HUDEP-2 (cell line): ENCODE measurements around the gene KRT71.

Experiments used
- DNase-seq, 76 experiments: peaks; one replicate each; lab custom pipeline; 2025; ENCODE audit not compliant: unreplicated experiment in 76 of 76; lab: John Stamatoyannopoulos, UW

KRT71 gene

DNA sequence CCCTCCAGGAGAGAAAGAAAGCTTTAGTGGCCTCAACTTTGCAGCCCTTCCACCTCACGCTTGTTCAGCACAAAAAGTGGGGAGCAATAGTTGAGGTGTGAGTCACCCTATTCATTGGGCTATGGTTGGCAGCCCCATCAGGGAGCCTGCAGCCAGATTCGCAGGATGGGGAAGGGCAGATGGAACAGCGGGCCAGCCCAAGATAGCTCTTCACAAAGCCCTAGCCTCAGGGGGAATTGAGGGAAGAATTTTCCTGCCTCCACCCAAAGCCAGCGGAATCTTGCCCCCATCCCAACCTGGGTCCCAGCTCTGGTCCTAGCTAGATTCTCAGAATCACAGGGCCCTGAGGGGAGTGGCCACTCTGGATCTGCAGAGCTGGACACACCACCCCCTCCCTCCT is 29.1 kb downstream of the KRT71 start:
- DNase-seq, result no peak

DNA sequence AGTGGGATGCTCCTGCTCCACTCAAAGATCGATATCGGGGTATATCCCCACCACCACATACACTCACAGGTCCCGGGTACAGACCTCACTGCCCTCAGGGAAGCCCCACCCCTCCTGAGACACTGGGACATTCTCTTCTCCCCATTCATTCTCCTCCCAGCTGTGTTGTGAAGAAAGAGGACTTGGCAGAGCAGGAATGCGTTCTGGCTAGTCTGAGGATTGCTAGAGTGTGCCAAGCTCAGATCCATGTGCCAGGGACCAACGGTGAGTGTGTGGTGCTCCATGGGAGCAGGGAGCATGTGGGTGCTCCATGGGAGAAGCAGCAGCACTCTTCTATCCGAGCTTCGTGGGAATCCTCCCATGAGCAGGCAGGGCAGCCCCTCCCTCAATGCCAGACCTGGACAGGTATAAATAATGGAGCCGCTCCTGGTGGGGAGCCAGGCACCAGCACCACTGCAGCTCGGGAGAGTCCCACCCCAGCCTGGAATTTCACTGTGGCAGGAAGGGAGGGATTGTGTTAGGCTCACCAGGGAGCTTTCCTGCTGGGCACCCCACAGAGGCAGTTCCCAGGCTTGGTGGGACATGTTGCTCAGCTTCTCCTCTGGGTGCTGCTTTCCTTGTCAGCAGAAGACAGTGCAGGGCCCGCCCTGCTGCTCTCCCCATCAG is 30.5 kb downstream of the KRT71 start:
- DNase-seq, result no peak

DNA sequence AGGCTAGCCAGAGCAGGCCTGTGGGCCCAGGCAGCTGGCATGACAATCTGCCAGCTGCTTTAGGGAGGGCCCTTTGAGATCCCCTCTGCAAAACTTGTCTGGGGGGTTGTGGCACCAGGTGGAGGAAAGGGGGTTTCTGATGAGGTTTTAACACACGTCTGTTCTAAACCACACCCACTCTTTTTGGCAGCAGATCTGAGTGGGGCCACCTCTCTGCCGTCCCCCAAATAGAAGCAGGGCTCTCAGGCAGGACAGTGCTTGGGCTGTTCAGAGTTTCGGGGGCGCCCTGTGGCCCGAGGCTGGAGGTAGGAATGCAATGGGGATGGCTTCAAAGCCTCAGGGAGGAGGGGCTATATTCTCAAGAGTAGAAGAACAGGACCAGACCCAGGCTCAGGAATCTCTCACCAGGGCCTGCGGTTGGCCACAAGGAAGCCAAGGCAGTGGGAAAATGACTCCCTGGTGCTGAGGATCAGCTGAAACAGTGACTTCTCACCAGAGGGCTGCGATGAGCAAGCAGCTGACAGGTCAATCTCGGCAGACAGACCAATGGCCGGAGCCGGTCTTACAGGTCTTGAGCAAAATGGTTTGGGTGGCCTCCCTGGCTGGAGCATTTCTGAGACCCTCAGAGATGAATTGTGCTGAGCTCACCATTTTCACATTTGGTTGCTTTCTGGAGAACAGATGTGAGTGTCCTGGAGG is 31.2 kb downstream of the KRT71 start:
- no peak for DNase-seq

DNA sequence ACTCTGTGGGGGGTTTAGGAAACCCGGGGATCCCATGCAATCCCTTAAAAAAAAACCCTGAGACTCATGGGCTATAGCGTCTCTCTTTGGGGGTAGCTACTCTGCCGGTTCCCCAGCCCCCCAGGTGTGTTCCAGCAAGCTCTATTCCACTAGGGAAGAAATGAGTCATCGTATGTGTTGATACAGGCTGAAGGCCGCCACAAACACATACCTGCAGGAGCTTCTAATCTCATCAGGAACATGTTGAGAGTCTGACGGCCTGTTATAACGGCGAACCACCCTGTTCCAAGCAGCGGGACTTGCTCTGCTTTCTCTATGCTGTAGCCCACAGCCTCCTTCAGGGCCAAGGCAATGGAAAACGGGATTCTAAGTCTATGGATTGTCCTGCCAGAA is 31.8 kb downstream of the KRT71 start:
- no peak for DNase-seq

DNA sequence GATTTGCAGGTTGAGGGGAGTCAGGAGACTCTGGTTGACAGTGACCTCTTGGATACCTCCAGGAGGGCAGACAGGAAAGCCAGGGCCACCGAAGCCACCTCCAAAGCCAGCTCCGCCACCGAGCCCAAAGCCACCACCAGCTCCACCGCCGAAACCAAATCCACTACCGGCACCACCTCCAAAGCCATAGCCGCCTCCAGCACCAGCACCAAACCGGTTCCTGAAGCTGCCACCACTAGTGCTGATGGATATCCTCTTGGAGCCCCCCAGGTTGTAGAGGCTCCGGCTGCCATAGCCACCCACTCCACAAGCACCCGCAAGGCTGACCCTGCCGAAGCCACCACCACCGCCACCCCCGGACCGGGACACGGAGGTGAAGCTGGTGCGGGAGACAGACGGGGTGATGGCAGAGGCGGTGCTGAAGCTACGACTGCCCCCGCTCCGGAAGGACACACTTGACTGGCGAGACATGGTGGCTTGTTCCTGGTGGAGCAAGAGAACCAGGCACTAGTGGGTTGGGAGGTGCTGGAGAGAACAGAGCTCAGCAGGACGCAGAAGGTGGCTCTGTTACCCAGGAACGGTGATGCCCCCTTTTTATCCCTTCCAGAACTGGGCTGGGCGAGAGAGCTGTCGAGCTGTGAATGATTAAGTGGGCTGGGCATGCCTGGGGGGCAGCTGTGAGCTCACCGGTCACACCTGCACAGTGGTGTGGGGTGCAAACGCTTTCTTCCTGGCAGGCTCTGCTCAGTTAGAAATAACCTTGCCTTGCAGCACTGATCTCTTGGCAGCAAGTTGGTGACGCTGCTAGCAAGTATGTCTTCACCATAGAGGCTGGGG is 32.9 kb downstream of the KRT71 start, which contains the start of gene KRT5:
Gene KRT5, minus strand, starts transcription at position 569 of the 837 bp plus-strand sequence. Its CDS starts 98 bp downstream, at position 471.
- no peak for DNase-seq

DNA sequence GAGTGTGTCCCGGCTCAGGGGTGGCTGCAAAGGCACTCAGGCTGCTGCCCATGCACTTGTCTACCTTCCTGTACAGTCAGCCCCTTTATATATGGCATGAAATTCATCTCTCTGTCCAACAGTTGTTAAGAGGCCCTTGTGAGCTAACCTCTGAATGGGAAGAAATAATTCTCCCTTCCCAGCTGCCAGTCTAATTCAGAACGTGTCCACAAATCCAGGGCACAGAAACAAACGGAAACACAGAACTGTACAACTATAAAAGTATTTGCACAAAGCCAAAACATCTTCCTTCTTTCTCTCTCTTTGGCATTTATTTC is 33.6 kb downstream of the KRT71 start:
- no peak for DNase-seq

DNA sequence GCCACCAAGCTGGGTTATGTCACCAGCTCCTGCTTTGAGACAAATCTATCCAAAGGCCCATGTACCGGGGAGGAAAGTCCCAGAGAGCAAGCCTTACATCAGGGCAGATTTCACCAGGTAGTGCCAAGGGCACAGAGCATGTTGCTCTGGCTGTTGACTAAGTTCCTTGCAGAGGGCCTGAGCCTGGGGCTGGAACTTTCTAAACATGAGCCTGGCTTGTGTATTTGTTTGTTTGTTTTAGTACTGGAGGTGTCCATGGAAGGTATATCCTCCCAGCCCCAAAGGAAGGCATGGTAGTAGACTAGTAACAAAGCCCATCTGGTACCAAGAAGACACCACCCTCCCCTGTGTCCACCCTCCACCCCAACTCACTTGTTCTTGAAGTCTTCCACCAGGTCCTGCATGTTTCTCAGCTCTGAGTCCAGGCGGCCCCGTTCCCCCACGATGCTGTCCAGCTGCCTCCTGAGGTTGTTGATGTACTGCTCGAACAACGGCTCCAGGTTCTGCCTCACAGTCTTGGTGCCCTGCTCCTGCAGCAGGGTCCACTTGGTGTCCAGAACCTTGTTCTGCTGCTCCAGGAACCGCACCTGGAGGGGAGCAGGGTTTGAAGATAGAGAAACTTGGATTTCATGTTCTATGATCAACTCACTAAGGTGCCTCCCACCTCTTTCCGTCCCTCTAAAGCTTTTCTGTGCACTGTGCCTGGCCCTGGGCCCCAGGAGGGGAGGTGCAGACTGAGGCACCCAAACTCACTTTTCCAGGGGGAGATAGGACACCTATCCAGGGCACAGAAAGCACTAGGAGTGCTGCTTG is 34.2 kb downstream of the KRT71 start:
- no peak for DNase-seq

DNA sequence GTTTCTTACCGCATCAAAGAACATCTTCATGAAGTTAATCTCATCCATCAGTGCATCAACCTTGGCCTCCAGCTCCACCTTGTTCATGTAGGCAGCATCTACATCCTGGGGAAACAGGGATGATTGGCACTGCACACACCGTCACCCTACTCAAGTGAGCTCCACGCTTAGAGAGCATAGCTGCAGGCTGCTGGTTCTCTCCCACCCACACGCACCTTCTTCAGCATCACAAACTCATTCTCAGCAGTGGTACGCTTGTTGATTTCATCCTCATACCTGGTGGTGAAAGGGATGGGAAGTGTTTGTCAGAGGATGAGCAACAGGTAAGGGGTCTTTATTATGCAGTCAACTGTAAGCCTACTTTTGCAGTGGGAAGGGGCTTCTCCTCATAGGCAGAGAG is 35.1 kb downstream of the KRT71 start:
- DNase-seq, result no peak

DNA sequence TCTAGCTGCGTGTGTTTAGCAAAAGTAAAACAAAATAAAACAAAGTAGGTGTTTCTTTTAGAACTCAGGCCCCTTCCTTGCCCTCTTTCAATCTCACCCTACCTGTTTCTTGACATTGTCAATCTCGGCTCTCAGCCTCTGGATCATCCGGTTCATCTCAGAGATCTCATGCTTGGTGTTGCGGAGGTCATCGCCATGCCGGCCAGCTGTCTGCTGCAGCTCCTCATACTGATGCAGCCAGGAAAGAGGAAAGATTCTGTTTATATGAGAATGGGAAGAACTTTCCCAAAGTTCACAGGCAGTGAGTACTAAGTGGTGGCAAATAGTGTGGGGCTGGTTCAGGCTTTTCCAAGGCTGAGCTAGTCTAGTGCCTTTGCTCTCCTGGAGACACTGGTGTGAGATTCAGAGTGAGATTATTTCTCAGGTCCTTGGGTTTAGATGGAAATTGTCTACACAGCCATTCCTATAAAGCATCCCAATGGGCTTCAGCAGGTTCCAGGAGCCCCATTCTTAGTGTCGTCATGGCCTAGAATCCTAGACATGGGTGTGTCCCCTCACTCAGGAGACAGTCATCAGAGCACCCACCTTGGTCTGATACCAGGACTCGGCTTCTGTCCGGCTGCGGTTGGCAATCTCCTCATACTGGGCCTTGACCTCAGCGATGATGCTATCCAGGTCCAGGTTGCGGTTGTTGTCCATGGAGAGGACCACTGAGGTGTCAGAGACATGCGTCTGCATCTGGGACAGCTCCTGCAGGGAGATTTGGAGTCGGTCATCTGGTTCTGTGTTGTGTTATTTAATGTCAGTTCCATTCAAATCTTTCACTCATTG is 35.7 kb downstream of the KRT71 start:
- DNase-seq, result no peak

DNA sequence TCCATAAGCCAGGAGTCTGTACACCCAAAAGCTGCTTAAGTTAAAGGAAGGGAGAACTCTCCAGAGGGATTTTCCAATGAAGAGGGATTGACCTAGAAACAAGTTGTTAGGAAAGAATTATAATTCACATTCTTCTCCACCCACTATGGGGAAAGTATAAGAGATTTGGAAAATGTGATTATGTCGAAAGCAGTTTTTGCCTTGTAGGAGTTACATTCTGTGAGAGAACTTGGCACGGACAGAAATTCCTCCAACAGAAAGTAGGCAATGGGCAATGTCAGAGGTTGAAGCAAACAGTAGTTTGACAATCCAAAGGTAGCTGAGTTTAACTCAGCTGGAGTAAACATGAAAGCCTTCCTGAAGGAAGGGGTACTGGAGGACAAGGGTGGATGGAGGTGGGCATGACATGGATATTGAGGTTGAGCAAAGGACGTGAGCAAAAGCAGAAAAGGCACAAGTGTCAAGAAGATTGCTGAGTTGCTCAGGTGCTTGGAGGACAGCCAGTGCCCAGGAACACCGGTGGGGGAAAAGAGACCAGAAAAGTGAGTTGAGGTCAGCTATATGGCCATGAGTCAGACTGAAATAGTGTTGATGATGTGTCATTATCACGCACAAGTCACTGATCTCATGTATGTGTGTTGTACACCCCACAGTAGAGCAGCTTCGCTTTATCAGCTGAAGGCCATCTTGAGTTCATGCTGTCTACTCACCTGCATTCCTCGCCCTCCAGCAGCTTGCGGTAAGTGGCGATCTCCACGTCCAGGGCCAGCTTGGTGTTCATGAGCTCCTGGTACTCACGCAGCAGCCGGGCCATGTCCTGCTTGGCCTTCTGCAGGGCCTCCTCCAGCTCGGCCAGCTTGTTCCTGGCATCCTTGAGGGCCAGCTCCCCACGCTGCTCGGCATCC is 36.8 kb downstream of the KRT71 start:
- DNase-seq, result no peak

DNA sequence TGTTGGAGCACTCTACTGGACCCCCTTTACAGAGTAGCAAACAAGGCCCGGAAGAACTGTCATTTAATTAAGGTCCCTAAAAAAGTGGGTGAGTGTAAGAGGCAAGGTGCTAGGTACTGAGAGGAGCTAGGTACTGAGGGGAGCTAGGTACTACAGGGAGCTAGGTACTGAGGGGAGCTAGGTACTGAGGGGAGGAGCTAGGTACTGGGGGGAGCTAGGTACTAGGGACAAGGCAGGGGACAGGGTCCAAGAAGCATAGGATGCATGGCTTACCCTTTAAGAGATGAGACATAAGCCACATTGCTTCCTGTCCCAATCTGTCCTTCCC is 37.7 kb downstream of the KRT71 start:
- DNase-seq, result no peak

DNA sequence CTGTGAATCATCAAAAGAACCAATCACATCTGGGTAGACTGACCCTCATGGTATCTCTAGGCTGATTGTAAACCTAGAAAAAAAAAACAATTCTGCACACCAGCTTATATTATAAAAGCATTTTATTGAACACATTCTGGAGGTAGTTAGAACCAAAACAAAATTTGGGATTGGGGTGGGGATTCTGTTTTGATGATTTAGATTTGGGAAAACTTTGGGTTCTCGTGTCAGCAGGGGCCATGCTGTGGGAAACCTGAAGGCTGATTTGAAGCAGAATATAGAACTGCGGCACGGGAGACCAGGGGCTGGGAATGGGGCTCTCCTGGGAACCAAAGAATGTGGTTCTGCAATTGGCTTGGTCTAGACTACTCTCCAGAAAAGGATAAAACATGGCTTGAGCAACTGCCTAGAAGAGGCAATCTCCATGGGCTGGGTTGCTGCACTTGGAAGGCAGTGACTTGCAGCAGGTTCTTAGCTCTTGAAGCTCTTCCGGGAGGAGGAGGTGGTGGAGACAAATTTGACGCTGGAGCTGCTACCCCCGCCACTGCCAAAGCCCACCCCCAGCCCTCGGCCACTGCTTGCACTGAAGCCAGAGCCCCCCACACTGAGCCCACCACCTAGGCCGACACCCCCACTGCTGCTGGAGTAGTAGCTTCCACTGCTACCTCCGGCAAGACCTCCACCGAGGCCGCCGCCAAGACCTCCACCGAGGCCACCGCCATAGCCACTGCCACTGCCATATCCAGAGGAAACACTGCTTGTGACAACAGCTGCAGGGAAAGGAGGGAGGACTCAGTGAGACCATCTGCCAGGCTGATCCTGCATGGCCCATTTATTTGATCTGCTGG is 38.2 kb downstream of the KRT71 start:
- no peak for DNase-seq

DNA sequence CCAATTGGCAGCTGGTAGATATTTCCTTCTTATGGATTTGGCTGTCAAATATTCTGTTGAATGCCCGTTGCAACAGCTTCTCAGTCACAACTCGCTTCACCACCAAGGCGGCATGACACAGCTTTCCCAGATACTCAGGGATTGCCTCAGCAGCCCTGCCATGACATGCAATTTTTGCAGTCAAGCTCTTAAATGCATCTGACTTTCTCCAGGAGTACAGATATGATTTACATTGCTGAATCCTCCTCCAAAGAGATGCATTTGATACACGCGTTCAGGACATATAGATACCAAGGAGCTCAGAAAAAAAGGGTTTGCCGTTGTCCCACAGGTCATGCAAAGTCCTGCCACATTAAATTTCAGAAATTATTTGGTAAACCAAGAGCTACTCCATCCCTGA is 39.2 kb downstream of the KRT71 start:
- no peak for DNase-seq

DNA sequence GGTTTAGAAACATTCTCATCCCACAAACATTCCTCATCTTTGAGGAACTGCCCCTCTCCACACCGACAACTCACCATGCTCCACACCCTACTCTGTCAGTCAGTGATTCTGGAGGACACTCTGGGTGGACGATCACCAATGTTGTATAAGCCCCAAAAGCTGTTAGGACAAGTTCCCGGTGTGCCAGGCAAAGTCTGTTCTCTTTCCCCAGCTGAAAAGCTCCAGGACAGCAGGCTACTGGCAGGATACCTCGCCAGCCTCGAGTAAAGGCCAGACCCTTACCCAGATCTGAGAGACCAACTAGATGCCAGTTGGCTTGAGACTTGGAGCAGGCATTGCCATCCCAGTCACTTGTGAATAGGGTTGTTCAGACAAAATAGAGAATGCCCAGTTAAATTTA is 44.7 kb downstream of the KRT71 start:
- no peak for DNase-seq

DNA sequence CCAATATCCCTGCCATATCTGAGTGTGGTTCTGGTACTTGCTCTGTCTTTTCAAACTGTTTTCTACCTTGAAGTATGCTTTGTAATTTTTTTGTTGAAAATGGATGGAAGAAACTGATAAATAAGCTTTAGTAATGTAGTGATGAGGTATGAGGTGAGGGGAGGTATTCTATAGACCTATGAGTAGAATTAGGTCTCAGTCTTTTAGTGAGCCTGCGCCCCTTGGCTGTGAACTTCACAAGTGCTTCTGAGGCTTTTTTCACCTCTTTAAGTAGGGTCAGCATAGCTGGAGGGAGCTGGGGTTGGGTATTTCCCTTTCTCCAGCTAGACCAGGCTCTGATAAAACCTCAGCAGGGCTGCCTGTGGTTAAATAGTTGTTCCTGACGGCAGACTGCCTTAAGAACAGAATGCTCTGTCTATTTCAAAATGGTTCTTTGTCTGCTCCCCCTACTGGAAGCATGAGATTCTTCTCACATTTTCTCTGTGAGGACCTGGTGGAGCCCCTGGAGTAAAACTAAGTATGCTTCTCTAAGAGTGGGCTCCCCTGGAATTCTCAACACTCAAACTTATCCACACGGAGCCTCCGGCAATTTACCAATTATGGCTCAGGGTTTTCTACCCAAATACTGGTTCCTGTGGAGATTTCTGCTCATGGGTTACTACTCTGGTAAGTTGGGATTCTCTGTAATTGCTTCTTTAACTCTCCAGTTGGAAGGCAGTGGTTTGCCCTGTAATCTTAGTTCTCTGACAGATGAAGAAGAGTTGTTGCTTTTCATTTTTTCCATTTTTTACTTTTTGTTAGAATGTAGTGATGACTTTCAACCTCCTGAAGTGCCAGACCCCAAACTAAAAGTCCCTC is 45.9 kb downstream of the KRT71 start:
- DNase-seq, result peak in 5 of 76 experiments; percentile 1 to 25 (median 4)

DNA sequence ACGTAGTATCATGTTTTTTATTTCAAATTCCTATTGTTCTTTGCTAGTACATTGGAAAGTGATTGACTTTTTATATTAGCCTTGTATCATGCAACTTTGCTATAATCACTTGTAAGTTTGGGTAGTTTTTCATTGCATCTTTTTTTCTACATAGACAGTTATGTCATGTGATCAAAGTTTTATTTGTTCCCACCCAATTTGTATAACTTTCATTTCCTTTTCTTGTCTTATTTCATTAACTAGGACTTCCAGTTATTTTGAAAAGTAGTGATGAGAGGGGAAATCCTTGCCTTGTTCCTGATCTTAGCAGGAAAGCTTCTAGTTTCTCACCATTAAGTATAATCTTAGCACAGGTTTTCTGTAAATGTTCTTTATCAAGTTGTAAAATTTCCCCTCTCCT is 50.1 kb downstream of the KRT71 start:
- DNase-seq, result no peak

DNA sequence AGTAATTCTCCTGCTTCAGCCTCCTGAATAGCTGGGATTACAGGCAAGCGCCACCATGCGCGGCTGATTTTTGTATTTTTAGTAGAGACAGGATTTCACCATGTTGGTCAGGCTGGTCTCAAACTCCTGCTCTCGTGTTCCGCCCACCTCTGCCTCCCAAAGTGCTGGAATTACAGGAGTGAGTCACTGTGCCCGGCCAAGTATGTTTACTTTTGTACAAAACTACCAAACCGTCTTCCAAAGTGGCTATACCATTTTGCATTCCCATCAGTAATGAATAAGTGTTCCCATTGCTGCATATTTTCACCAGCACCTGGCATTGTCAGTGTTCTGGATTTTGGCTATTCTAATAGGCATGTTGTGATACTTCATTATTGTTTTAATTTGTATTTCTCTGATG is 51.5 kb downstream of the KRT71 start:
- no peak for DNase-seq
